Measurements from ENCODE around the gene ACO2. TPM values are rescaled to one million over a fixed set of nuclear protein-coding genes. Genes with fewer than 3 reads are reported as not detected.
"Not testable (repeated sequence)": the region's sequence is repeated elsewhere in the genome, so short reads cannot be mapped to it uniquely, and the experiment has no call there.

The ACO2 gene
- 66.5 and 93.9 TPM in 2 replicates for total RNA-seq

DNA sequence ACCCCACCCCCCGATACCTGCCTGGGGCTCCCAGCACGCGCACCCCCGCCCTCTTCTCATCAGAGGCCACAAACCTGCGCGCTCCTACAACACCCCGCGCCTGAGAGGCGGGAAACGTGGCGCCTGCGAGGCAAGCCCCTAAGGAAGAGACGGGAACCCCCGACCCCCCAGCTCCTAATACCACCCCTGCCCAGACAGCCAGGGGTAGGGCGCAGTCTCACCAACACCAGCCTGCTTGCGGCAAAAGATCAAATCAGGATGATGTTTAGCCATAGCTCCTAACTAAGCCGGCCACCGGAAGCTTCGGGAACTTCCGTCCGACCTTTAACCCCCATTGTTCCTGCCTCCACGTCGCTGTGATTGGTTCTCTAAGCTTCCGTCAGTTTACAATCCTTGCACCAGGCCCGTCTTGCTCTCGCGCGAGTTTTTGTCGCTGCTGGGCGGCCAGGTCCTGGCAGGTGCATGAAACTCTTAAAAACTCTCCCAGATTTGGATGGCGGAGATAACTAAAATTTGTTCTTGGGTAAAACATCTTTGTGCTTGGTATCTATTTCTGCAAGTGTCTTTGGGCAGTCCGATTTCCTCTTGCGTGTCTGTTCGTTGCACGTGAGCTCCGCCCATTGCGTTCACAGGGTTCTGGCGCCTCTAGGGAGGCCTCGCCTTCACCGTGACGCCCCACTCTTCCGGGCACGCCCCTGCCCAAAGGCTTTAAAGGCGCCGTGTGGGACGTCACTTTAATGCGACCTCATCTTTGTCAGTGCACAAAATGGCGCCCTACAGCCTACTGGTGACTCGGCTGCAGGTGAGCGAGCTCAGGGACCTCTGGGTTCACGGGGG, at the start of gene ACO2, which contains the start of gene PHF5A:
Gene ACO2 (plus strand): TSS at position 737 of the 837 bp plus-strand sequence. CDS start 30 bp downstream, at position 767.
Gene PHF5A (minus strand): TSS at position 312 of the 837 bp plus-strand sequence. CDS start 39 bp downstream, at position 273.
- DNase-seq (ENCODE audit: low read depth in 2 of 2) = peak; percentile 96 to 98

DNA sequence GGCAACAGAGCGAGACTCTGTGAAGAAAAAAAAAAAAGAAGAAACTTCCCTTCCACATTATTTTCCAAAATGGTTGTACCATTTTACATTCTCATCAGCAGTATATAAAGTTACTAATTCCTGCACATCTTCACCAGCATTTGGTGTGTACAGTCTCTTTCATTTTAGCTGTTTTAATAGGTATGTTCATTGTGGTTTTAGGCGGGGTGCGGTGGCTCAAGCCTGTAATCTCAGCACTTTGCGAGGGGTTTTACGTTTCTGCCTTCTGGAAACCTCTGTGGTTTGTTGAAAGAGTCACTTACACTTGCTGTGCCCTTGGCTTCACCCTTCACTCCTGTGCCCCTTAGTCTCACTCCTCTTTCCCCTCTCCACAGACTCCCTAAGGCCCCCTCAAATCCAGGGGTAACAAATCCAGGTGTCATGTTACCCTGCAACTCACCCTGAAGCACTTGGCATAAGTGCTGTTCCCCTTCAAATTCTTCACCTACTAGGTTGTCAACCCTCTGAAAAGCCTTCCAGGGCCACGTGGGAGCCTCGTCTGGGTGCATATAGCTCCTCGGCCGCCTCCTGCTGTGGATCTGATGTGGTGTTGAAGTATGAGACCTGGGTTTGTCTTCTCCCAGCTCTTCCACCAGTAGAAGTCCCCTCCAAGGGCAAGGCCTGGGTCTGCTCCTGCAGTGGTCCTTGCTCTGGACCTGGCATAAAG, 43.1 kb upstream of the ACO2 start:
- no peak for DNase-seq (ENCODE audit: low read depth in 2 of 2)

DNA sequence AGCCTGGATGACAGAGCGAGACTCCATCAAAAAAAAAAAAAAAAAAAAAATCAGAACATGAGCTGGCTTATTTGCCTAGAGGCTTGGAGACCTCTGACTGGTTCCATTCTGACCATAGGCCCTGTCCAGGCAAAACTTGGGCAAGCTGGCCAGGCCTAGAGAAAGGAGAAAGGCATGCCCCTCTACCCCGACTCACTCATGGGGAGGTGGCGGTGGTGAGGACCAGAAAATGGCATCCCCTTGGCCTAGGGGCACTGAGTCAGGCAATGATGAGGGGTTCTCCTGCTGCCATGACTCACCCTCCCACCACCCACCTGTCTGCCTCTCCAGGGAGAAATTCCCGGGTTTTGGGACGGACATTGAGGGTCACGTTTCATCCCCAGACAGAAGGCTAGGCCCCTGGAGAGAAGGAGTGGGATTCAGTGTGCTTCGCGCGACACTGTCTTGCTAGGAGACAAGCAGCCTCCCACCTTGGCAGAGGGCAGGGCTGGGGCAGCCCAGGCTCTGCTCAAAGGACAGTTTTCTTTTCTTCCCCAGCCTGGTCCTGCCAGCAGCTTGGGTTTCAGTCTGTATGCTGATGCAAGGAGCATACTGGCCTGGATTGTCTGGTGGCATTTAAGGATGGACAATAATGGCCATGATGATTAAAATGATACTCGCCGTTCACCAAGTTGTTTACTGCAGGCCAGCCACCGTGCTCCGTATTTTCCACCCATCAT, 39.5 kb upstream of the ACO2 start:
- no peak for DNase-seq (ENCODE audit: low read depth in 2 of 2)

DNA sequence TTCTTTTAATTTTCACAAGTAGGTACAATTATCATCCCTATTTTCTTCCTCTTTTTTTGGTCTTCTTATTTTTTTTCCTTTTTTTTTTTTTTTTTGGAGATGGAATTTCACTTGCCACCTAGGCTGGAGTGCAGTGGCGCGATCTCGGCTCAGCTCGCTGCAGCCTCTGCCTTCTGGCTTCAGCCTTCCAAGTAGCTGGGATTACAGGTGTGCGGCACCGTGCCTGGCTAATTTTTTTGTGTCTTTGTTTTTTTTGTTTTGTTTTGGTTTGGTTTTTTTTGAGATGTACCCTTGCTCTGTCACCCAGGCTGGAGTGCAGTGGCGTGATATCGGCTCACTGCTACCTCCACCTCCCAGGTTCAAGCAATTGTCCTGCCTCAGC, 39.0 kb upstream of the ACO2 start:
- DNase-seq (ENCODE audit: low read depth in 2 of 2) = no peak

DNA sequence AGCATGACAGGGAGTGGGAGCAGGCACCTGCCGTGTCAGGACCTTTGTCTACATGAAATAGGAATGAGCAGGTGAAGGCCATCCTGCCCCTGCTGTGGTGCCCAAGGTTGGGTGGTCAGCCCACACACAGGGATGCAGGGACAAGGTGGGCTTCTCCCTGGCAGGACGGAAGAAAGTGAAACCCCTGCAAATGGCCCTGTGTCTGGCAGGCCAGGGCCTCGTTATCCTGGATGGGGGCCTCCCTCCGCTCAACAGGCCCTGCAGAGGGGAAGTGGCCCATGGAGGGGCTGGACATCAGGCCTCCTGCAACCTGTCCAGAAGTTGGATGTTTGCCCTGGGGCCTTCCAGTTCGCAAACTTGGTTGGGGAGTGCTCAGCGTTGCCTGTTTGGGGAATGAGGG, 37.3 kb upstream of the ACO2 start:
- no peak for DNase-seq (ENCODE audit: low read depth in 2 of 2)

DNA sequence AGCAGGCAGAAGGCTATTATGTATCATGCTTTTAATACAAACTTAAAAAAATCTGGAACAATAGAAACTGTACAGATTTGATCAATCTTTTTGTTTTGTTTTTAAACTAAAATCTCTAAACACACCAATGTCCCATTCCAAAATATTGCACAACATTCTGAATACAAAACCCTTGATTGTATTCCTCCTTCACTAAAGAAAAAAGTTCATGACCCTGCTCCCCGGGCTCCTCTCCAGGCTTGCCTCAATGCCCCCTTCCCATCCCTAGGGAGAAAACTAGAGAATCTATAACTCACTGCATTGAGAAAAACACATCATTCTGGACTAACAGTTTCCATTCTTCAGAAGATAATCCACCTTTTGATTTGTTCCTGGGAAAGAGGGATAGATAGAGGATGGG, 35.4 kb upstream of the ACO2 start:
- DNase-seq (ENCODE audit: low read depth in 2 of 2) = not testable (repeated sequence)

DNA sequence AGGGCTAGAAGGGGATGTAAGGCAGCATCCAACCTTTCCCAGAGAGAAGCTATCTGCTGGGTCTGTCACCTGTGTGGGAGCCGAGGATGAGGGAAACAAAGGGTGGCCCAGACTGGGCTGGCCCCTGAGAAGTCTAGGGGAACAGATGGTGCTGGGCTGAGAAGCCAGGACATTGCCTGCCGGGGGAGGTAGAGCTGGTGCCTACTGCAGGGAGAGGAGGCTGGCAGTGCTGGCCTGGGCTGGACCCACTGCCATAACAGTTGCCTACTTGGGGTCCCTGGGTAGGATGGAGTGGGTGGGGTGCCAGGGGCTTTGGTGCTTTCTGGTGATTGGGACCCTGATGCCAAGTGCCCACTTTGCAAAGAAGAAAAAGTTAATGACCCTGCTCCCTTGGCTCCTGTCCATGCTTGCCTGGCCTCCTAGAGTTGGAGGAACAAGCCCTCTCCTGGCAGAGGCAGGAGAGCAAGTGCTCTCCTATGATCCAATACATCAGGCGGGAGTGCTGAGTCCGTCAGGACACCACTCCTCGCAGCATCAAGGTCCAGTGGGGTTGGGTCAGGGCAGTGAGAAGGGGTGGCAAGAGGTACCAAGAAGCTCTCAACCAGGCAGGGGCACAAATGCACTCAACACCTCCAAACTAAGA, 34.4 kb upstream of the ACO2 start:
- DNase-seq (ENCODE audit: low read depth in 2 of 2) = not testable (repeated sequence)

DNA sequence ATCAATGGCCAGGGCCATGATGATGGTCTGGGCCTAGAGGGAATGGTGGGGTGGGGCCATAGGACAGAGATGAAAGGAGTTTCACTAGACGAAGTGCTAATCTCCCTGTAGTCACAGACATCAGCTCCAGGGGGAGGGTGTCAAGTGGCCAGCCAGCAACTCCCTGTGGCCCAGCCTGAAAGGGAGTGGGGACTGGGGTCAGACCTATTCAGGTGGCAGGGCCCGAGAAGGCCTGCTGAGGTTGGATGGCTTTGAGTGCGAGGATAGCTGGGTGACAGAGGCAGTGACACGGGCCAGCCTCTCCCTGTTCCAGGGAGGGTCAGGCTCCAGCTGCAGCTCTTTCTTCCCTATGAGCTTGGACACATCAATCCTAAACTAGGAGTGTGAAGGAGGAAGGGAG, 33.4 kb upstream of the ACO2 start:
- no peak for DNase-seq (ENCODE audit: low read depth in 2 of 2)

DNA sequence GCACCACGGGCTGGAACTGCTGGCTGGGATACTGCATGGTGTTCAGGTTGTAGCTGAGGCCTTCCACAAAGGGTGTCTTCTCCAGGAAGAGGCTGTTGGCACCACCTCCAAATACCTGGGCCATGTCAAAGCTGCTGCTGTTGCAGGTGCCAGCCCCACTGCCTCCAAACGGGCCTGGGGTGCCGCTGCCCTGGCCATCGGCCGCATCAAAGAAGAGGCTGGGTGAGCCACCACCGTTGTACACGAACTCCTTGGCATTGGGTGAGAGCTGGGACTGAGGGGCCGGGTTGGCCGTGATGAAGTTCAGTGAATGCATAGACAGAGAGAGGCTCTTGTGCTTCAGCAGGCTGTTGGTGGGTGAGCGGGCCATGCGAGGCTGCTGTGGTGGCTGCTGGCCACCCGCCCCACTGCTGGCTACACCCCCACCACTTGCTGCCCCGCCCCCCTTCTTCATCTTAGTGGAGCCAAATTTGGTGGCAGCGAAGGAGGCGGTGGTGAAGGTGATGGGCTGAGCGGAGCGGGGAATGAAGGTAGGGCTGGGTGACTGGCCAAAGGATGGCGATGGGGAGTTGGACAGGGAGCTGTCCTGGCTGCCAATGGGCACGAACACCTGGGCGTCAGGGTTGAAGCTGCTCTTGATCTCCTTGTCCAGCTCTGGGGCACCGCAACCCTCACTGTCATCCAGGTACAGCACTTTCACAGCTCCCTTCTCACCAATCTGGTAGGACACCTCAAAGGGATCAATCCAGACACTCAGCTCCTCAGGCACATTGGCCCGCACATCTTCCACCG, 32.4 kb upstream of the ACO2 start:
- no peak for DNase-seq (ENCODE audit: low read depth in 2 of 2)

DNA sequence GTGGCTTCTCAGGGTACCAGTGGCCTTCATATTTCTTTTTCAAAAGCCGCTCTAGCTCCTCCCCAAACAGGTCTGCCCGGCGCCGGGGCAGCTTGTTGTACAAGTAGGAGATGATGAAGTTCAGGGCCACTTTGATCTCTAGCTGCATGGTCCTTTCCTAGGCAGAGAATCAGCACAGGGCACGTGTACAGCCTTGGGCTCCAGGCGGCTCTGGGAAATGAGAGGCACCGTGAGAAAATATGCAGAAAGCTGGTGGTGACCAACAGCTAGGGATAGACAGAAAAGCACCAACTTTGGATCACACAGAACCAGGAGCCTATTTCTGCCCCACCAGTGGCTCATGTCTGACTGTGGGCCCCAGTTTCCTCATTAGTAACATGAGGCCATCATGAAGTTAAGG, 31.7 kb upstream of the ACO2 start:
- no peak for DNase-seq (ENCODE audit: low read depth in 2 of 2)

DNA sequence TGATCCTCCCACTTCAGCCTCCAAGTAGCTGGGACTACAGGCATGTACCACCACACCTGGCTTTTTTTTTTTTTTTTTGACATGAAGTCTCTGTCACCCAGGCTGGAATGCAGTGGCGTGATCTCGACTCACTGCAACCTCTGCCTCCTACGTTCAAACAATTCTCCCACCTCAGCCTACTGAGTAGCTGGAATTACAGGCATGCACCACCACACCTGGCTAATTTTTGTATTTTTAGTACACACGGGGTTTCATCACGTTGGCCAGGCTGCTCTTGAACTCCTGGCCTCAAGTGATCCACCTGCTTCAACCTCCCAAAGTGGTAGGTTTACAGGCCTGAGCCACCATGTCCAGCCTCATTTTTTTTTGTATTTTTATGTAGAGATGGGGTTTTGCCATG, 28.4 kb upstream of the ACO2 start:
- DNase-seq (ENCODE audit: low read depth in 2 of 2) = not testable (repeated sequence)

DNA sequence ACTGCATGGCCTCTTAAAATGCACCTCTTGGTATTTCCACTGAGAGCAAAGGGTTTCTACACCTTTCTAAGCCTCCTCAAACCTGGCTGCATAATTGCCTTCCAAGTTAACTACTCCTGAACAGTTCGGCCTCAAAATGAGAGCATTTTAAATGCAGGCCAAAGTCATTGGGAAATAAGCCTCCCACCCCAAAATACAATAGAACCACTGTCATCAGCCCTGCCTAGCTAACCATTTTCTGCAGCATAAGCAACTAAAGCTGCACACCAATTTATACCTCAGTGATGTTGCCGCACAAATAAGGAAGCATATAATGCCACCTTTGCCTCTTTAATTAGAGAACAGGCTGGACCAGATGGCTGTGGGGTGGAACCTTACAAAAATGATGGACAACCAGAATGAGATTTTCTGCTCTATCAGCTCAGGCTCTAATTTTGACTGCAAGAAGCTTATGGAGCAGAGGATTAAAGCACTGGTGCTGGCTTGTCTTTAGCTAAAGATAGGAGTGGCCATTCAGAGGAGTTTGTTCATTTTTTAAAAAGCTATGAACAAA, 26.6 kb upstream of the ACO2 start:
- no peak for DNase-seq (ENCODE audit: low read depth in 2 of 2)

DNA sequence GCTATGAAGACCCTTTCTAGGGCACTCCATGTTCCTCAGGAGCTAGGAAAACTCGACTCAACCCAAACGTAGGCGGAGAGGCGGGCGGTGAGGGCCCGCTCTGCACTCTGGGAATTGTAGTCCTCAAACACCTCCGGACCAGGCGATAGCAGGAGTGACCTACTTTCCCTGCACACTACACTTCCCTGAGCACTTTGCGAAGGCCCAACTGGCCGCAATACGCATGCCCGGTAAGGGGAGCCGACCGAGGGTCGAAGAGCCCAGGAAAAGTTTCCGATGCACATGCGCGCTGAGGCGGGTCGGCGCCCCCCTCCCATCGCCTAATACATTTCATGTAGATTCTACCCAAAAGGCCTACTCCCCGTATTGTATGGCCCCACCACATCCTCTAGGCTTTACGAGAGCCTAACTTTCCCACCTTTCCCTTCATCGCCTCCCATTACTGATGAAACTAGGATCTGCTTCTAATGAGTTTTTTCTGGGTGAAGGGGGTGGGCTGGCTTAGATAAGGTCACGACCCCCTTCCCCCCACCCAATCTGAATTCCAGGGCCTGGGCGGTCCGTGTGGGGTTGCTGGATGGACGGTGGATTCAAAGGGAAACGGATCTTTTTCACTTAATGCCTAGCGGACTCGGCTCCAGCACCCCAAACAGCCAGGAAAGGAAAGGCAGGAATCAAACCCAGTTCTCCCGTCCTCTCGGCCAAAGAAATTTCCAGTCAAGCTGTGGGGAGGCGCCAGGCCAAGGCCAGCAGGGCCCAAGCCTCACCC, 24.4 kb upstream of the ACO2 start:
- peak; percentile 97 to 98 for DNase-seq (ENCODE audit: low read depth in 2 of 2)

DNA sequence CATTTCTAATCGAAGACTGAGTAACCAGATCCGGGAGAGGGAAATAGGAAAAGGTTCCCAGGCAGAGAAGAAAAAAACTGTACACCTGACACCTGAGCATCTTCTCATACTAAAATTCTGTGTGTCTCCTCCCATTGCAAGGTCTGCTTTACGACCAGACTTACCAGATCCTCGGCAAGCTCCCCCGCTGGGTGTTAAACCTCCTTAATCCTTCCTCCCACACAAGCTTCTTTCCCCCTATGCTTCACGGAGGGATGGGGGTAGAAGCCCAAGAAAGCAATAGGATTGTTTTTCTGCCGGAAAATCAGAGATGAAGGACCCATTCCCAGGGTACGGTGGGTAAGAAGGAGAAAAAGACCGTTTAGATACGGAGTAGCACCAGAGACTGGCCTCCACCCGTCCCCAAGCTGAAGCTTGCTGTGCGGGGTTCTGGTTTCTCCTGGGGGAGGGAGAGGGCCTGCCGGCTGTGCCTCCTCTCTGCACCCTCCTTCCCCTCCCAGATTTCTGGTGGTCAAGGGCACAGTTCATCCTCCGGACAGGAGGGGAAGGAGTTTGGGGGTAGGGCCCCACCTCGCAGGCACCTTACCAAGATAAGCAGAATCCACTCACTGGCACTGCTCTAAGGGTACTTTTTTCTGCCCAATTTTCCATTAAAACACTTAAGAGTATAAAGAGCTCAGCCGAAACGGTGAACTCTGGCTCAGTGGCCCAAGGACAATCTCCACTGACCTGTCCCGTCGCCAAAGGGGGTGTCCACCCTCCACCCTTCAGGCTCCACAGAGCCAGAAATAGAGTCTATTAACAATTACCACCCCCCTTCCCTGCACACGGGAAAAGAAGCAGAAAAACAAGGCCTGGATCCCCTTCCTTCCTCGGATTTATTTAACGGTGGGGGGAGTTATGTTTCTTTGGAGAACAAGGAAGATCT, 23.5 kb upstream of the ACO2 start:
- DNase-seq (ENCODE audit: low read depth in 2 of 2) = peak in 1 of 2 donors; percentile 19

DNA sequence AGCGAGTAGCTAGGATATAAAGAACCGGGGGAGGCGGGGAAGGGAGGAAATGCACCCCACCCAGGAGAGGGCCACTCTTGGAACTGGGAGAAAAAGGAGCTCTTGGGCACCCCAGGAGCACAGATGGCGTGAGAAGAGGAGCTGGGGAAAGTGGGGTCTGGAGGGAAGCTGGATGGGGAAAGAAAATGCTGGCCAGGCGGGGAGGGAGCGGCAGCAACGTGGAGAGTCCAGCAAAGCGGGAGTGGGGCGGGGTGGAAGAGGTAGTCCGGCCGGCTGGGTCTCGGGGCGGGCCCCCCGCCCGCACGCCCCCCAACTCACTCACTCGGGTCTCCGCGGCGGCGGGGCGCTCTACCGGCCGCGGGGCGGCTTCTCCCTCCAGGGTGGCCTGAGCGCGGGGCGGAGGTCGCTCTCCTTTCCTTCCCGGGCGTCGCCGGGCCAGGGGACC, 22.8 kb upstream of the ACO2 start:
- peak in 1 of 2 donors; percentile 23 for DNase-seq (ENCODE audit: low read depth in 2 of 2)

DNA sequence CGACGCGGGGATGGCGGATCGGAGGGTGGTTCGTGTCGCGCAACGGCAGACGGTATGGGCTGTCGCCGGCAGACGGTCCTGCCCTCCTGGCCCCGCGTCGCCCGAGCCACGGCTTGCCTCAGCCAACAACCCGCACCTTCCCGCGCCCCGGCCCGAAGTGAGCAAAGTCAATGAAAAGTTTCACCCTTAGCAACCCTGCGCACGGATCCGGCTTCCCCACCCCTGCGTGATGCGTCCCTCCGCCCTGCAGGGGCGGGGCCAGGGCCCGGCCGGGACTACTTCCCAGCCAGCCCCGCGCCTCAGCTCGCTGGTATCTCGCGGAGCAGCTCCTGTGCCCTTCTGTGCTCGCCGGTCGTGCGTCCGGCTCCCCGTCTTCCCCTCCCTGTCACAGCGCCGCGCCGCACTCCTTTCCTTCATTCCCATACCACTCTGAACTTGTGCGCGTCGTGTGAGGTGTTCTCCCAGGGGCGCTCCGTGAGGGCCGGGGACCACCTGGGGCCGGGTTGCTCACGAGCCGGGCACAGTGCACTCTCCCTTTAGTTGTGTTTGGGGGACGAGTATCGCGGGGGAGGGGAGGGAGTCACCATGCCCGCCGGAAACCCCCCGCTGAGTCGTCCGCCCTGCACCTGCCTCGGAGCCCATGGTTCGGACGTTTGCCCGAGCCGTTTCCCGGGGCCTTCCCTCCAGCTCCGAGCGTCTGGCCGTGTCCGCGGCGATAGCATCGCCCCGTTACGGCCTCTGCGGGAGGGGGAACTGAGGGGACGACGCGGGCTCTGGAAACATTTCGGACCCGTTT, 22.1 kb upstream of the ACO2 start, which contains the start of gene TOB2:
Gene TOB2 (minus strand): TSS at position 163 of the 796 bp plus-strand sequence. CDS start 9,456 bp downstream, outside the sequence.
- DNase-seq (ENCODE audit: low read depth in 2 of 2) = peak; percentile 91 to 97

DNA sequence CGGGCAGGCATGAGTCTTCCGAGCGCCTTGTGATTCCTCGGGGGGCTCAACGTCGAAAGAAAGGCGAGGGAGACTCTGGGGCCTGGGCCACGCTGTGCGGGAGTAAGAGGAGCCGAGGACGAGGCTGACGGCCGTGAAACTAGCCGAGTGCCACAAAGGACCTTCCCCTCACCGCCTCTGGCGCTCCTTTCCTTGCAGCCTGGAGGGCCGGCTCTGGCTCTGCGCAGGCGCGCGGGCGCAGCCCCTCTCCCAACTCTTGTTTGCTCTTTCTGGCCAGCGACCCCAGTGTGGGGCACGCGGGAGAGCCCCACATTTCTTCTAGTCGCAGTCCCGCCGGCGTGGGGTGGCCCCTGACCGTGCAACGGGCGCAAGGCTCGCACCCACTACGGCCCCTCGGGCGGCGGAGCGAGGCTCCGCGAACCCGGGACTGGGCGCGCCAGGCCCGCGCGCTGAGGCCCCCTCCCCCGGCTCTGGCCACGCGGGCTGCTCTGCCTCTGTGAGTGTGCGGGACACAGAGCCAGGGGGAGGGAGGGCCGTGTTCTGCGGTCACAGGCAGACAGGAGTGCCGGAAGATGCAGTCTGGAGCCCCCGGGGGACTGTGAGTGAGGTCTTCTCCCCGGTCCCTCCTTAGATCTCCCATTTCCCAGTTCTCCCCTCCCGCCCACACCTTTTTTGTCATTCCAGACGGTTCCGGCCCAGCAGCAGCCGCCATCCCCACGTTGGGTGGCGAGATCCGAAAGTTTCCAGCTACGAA, 21.3 kb upstream of the ACO2 start:
- DNase-seq (ENCODE audit: low read depth in 2 of 2) = peak; percentile 25 to 78

All from dermis microvascular lymphatic vessel endothelial cell (primary cell).